AG09319 (cell line): ENCODE data around the gene PRDM5.

Source experiments
- DNase-seq: peaks from one replicate; pipeline ENCODE4 v3.0.0-alpha.2; 2010; ENCODE audit warnings: low read depth; ENCODE audit errors: extremely low read depth
- CTCF ChIP-seq: IDR thresholded peaks from 2 replicates; pipeline ENCODE4 v1.5.1; 2011; ENCODE audit warnings: low read depth, mild to moderate bottlenecking, inconsistent platforms, low read length, moderate library complexity

The PRDM5 gene

GRCh38 chr4:120844528-120844921 lies 78.0 kb downstream of the PRDM5 start:
- TF ChIP-seq CTCF, result no peak
- no peak for DNase-seq

- DNase-seq, result no peak
- TF ChIP-seq CTCF, result peak; percentile 1
These were observed 78.5 kb downstream of the PRDM5 start for GRCh38 chr4:120843849-120844527.

- TF ChIP-seq CTCF, result no peak
- DNase-seq, result no peak
These were observed 80.5 kb downstream of the PRDM5 start for GRCh38 chr4:120842031-120842430.

GRCh38 chr4:120841580-120841979 lies 80.9 kb downstream of the PRDM5 start:
- no peak for DNase-seq
- no peak for TF ChIP-seq CTCF

GRCh38 chr4:120839974-120840751 lies 82.4 kb downstream of the PRDM5 start:
- DNase-seq, result no peak
- TF ChIP-seq CTCF, result no peak

- DNase-seq, result no peak
- TF ChIP-seq CTCF, result no peak
These were observed 83.1 kb downstream of the PRDM5 start for GRCh38 chr4:120839334-120839973.

GRCh38 chr4:120838784-120839183 lies 83.7 kb downstream of the PRDM5 start:
- TF ChIP-seq CTCF, result no peak
- DNase-seq, result no peak
